Activated CD8-positive, alpha-beta memory T cell treated with anti-CD3 and anti-CD28 coated beads, Interleukin-2, amount 50 U/mL, for 1 hour (primary cell): ENCODE data around the gene TTC33.
"Not testable (repeated sequence)": the region's sequence is repeated elsewhere in the genome, so short reads cannot be mapped to it uniquely, and the experiment has no call there.

Source experiments
- DNase-seq: peaks from one replicate; pipeline ENCODE4 v3.0.0-alpha.2; 2020; ENCODE audit errors: extremely low read depth

The TTC33 gene, protein sequence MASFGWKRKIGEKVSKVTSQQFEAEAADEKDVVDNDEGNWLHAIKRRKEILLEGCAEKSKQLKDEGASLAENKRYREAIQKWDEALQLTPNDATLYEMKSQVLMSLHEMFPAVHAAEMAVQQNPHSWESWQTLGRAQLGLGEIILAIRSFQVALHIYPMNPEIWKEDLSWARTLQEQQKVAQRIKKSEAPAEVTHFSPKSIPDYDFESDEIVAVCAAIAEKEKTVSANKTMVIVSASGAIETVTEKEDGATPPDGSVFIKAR

DNA sequence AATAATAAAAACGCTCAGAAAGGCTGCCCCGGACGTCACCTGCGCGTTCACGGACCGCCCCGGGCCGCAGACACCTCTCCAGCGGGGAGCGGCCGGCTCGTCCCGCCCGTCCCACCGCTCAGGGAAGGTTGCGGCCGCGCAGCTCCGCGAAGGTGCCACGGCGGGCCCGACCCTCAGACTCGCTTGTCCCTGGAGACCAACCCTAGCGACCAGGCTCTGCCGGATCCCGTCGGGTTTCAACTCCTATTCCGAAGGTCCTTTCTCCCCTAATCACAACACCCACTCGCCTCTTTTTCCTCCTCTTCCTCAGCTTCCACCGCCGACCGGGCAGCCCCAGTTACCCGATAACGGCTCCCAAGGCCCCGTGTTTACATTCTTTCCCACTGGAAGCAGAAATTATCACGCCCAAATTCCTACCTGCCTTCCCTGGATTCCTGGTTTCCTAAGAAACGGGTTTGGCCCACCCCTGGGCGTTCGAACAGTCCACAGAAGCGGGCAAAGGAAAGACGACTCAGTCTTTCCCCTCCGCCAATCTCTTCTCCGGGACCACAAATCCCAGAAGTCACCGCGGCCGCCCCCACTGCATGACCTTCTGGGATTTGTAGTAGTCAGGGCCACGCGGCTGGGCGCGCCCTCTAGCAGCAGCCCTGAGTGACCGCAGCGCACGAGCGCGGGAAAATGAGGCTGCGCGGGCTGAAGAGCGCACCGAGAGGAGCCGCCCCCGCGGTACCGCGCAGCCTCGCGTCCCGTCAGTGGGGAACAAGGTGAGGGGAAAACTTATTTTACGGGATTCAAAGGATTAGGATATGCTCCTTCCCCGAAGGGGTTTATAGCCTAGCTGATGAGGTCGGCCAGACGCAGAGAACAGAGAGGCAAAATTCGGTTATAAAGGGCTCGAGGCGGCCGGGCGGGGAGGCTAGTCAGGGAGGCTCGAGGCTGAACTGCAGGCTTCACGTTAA, at the start of gene TTC33:
Gene TTC33, minus strand, starts transcription at position 555 of the 959 bp plus-strand sequence. CDS start 8,943 bp downstream, outside the sequence.
- DNase-seq = peak; percentile 88

DNA sequence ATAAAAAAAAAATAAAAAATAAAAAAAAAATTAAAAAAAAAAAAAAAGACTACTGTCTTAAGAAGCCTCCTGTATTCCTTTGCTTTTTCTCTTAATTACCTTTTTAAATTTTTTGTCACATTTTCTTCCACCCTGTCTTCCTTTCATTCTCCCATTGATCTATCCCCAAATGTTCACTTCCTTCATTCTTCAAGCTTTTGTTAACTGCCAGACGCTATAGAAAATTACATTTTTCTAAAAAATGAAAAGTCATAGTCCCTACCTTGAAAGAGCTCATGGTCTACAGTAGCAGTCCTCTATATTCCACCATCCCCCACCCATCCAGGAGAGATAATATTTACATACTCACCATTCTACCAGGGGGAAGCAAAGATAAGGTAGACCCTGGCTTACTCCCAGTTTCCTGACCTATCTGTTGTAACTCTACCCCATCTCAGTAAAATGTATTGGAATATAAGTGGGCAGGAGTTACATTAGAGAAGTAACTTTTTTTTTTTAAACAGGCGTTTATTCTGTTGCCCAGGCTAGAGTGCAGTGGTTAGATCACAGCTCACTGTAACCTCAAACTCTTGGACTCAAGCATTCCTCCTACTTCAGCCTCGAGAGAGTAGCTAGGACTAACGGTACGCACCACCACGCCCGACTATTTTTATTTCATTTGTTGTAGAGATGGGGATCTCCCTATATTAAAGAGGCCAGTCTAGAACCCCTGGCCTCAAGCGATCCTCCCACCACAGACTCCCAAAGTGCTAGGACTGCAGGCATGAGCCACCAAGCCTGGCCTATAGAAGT, 46.2 kb upstream of the TTC33 start:
- no peak for DNase-seq

DNA sequence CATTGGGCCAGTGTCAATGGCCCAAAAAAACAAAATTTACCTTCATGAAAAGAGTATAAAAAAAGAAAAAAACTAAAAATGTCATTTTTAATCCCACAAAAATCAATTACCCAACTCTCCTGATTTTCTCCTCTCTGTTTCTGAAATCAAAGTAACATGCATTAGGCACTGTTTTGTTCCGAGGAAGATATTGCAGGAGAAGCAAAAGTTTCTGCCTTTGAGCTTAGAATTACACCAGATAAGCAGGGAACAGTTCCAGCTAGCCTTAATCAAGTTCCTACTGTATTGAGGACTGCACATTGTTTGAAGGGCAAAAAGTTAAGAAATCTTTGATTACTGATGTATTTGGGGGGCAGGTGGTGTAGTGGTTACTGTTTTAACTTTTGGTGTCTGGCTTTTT, 43.5 kb upstream of the TTC33 start:
- no peak for DNase-seq

DNA sequence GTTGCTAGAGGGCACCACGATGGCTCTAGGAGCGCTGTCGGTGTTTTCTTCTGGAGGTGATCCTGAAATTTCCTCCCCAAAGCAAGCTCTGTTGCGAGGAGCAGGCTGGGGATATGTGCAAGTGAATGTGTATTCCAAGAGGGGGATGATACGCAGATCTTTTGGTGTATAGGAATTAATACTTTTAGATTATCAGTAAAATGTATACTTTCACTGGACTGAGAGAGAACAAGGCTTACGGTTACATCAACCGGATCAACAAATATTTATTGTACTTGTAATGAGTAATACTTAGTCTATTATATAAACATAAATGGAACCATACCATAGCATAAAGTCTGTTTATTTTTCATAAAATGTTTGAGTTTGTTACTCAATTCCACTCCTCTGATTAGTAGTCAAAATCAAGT, 43.0 kb upstream of the TTC33 start:
- DNase-seq = no peak

GRCh38 chr5:40798012-40798800, 42.4 kb upstream of the TTC33 start, which contains the start of gene PRKAA1:
Gene PRKAA1 (minus strand): TSS chr5:40798374. CDS start chr5:40798189, 185 bp downstream.
- peak; percentile 63 for DNase-seq

DNA sequence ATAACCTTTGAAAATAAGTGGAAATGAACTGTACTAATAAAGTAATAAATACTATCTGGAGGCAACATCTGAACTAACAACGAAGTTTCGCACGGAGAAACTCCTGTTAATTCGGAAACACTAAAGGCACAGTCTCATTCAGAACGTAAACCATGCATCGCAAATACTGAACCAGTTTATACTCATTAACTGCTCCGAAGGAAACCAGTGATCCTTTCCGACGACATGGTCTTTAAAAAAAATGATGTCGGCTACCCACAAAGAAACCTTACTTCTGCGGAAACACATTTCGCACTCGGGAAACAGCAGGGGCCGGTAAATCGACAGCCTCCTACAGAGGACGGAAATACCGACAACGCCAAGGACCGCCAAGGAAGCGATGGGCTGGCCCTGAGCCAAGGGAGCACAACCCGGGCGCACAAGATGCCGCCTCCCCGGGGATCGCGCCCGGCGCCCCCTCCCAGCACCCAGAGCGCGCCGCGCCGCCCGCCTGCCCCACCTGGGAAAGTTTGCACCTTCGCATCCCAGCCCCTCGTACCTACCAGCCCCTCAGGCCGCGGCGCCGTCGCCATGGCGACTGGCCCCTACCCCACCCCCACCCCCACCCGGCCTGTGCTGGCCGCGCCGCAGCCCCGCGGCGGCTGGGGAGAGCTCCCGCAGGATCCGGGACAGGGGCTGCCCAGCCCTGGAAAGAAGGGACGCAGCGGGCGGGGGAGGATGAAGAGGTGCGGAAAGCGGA, 41.7 kb upstream of the TTC33 start:
- peak; percentile 55 for DNase-seq

DNA sequence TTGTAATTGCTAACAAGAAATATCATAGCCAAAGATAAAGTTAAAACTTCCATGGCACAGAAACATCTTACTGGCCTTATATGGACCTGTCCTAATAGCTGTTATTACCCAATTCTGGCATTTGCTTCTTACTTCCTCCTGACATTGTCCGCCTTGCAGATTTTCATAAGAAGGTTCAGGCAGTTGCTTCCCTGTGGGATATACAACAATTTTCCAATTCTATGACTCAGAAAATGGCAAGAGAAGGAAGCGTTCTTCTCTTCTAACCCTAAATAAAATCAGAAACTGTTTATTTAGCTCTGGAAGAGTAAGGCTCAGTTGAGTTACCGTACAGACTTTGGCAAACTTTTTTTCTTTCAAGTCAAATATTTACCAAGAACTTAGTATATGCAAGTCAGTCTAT, 40.7 kb upstream of the TTC33 start:
- DNase-seq = no peak

DNA sequence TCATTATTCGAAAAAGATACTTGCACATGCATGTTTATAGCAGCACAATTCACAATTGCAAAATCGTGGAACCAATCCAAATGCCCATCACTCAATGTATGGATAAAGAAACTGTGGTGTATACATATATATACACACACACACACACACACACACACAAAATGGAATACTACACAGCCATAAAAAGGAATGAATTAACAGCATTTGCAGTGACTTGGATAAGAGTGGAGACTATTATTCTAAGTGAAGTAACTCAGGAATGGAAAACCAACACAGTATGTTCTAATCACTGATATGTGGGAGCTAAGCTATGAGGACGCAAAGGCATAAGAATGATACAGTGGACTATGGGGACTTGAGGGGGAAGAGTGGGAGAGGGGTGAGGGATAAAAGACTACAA, 39.1 kb upstream of the TTC33 start:
- not testable (repeated sequence) for DNase-seq

- not testable (repeated sequence) for DNase-seq
These were observed 38.6 kb upstream of the TTC33 start for GRCh38 chr5:40794340-40794739.

DNA sequence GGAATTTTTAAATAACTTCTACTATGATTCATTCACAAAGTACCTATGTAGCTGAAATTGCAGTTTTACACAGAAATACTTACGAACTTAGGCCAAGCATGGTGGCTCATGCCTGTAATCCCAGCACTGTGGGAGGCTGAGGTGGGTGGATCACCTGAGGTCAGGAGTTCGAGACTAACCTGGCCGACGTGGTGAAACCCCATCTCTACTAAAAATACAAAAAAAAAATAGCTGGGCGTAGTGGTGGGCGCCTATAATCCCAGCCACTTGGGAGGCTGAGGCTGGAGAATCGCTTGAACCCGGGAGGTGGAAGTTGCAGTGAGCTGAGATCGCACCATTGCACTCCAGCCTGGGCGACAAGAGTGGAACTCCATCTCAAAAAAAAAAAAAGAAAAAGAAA, 36.9 kb upstream of the TTC33 start:
- DNase-seq = not testable (repeated sequence)

DNA sequence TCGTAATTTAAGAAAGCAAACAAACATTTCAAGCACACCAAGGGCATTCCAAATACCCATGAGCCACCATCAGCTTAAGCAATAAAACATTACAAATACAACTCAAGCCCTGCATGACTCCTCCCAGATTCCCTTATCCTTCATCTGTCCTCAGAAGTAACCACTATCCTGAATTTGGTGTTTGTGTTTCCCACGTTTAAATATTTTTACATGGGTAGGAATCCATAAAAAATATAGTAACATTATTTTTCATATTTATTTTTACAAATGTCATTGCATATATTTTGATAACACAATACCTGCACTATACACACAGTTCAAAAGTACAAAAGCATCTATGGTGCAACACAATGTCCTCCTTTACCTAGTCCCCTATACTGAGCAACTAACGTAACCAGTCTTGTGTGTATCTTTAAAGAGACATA, 36.0 kb upstream of the TTC33 start:
- no peak for DNase-seq

GRCh38 chr5:40790947-40791593, 35.3 kb upstream of the TTC33 start:
- DNase-seq = no peak

- not testable (repeated sequence) for DNase-seq
These were observed 33.2 kb upstream of the TTC33 start for GRCh38 chr5:40788941-40789340.

DNA sequence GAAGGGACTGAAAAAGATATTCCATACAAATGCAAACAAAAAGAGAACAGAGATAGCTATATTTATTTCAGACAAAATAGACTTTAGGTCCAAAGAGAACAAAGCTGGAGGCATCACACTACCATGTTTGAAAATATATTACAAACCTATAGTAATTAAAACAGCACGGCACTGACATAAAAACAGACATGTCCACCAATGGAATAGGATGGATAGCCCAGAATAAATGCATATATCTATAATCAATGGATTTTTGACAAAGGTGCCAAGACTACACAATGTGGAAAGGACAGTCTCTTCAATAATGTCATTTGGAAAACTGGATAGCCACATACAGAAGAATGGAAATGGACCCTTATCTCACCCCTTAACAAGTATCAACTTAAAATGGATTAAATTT, 32.2 kb upstream of the TTC33 start:
- no peak for DNase-seq

- not testable (repeated sequence) for DNase-seq
These were observed 30.9 kb upstream of the TTC33 start for GRCh38 chr5:40786664-40787063.

DNA sequence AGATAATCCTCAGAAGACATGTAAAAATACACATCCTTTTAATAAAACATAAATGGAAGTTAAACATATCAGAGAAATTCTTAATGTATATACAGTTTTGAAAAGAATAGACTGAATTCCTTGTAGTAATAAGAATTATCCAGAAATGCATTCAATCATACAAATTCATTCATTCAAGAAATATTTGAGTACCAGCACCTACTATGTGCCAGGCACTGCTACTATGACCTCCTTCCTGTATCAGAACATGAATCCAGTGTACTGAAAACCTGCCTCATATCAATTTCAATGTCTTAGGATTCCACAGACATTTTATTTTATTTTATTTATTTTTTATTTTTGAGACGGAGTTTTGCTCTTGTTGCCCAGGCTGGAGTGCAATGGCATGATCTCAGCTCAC, 29.2 kb upstream of the TTC33 start:
- DNase-seq = no peak

GRCh38 chr5:40784027-40784653, 28.4 kb upstream of the TTC33 start:
- no peak for DNase-seq

DNA sequence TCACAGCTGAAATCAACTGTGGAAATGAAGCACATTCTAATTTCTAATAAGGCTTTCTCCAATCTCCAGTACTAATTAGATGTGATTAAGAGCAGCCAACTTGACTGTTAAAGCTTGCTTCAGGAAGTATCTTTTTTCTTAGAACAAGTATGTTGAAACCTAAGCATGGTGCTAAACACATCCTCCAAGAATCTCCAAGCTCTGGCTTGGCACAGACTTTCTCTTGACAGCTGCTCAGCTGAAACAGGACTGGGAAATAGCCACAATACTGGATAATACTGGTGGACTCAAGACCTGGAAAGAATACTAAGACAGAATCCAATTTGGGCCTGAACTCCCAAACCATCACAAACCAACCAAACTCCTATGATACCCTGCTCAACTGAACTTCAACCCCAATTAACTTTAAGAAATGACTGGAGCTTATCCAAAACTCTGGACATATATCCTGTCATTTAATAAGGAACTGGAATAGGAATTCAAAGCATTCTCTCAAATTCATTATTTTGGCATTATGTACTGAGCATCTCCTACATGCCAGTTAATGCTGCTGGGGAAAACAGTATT, 26.2 kb upstream of the TTC33 start:
- no peak for DNase-seq

- no peak for DNase-seq
These were observed 25.1 kb upstream of the TTC33 start for GRCh38 chr5:40780858-40781257.
